Measurements from ENCODE around the gene ERC2.

DNA sequence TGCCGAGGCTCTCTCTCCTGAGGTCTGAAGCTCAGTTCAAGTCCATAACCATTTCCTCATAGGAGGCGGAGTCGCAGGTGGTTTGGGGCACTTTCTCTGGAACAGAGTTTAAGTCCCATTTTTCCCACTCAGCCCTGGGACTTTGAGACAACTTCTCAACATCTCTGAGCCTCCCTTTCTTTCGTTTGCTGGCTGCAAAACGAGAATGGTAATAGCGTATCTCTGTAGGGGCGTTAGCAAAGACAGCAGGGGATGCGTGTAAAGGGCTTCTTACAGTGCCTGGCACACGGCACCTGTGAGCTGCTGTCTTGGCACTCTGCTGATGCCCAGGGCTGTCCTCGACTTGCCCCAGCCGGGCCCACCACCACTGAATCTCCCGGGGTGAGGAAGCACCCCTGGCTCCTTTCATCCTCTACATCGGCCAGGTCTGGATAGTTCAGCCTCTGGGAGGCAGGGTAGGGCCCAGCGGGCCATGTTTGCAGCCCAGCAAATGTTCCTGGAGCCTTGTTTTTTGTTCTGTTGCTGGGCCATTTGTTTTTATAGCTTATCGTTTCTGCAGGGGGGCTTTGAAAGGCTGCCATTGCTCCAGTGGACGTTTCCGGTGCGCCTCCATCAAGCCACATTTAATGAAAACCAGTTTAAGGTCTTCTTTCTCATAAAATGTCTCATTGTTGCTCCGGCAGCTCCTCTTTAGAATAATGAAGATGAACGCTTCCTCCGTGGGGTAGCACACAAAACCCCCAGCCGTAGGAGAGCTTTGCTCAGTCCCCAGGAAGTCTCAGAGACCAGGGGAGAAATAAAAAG is 921.2 kb downstream of the ERC2 start:
- TF ChIP-seq POLR2AphosphoS5 (IDR thresholded peaks at IDR 0.05; ENCODE audit: insufficient read depth, low read depth, low read length), result no peak
- TF ChIP-seq JUN (IDR thresholded peaks at IDR 0.05; ENCODE audit: borderline replicate concordance, insufficient read depth, insufficient read length, low read depth), result no peak
- TF ChIP-seq, protein P1, sequence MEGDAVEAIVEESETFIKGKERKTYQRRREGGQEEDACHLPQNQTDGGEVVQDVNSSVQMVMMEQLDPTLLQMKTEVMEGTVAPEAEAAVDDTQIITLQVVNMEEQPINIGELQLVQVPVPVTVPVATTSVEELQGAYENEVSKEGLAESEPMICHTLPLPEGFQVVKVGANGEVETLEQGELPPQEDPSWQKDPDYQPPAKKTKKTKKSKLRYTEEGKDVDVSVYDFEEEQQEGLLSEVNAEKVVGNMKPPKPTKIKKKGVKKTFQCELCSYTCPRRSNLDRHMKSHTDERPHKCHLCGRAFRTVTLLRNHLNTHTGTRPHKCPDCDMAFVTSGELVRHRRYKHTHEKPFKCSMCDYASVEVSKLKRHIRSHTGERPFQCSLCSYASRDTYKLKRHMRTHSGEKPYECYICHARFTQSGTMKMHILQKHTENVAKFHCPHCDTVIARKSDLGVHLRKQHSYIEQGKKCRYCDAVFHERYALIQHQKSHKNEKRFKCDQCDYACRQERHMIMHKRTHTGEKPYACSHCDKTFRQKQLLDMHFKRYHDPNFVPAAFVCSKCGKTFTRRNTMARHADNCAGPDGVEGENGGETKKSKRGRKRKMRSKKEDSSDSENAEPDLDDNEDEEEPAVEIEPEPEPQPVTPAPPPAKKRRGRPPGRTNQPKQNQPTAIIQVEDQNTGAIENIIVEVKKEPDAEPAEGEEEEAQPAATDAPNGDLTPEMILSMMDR (IDR thresholded peaks at IDR 0.05; ENCODE audit: extremely low read depth in 1 of 2, insufficient read depth in 1 of 2, low read depth in 1 of 2, low read length in 2 of 2), result no peak
- TF ChIP-seq POLR2A (IDR thresholded peaks at IDR 0.05; ENCODE audit: low read depth, low read length), result no peak
